B cell (primary cell): ENCODE measurements around the gene ZNF425. TPM values are rescaled to one million over a fixed set of nuclear protein-coding genes. Genes with fewer than 3 reads are reported as not detected.

Experiments used
- ATAC-seq: fragments of 200-7000 bp; cut with Tn5 transposase; one replicate; pipeline ENCODE4 v1.10.0; 2021; ENCODE audit warnings: low read depth, mild to moderate bottlenecking, moderate number of reproducible peaks, moderate library complexity
- CTCF ChIA-PET: fragments of 350-600 bp; sonication (Branson Sonifier 250); formaldehyde crosslinking; loops from one replicate; lab custom pipeline; 2021; ENCODE audit warnings: antibody characterized with exemption, inconsistent platforms; lab: Charles Lee
- POLR2A ChIA-PET: fragments of 350-600 bp; sonication (Branson Sonifier 250); formaldehyde crosslinking; loops from one replicate; lab custom pipeline; 2021; ENCODE audit warnings: antibody characterized with exemption; lab: Charles Lee
- DNase-seq: peaks from one replicate; pipeline ENCODE4 v3.0.0; 2013
- H2AFZ ChIP-seq: 2 replicates; pipeline ENCODE4 v1.6.1; 2012; ENCODE audit warnings: mild to moderate bottlenecking, low read depth, low read length; ENCODE audit not compliant: insufficient read depth, poor library complexity, severe bottlenecking
- H3K27ac ChIP-seq, 2 donors: 1 replicate in 1 of 2; 2 replicates in 1 of 2; pipeline ENCODE4 v1.5.1; 2012 to 2013; ENCODE audit warnings: low read length in 2 of 2, mild to moderate bottlenecking in 2 of 2, moderate library complexity in 1 of 2
- H3K27me3 ChIP-seq, 4 experiments: fragments of 200-600 bp in 1 of 4; sonication (generic) in 1 of 4; replicated peaks in 1 of 4; 1 replicate in 2 of 4; 2 replicates in 2 of 4; pipeline versions ENCODE4 v1.6.1 to v1.7.0; 2013 to 2016; ENCODE audit warnings: low read length in 3 of 4, mild to moderate bottlenecking in 2 of 4, mixed read lengths in 1 of 4, moderate library complexity in 1 of 4; ENCODE audit not compliant: insufficient read depth in 4 of 4, control insufficient read depth in 3 of 4; ENCODE audit errors: control extremely low read depth in 1 of 4
- H3K36me3 ChIP-seq, 2 experiments: replicated peaks in 1 of 2; 1 replicate in 1 of 2; 2 replicates in 1 of 2; pipeline versions ENCODE4 v1.6.1 to v1.7.1; 2013; ENCODE audit warnings: low read length in 1 of 2; ENCODE audit not compliant: insufficient read depth in 2 of 2, control insufficient read depth in 1 of 2; ENCODE audit errors: control extremely low read depth in 1 of 2, extremely low read depth in 1 of 2
- H3K4me1 ChIP-seq, 2 donors: fragments of 200-600 bp in 1 of 2; sonication (generic) in 1 of 2; 1 replicate in 1 of 2; 2 replicates in 1 of 2; pipeline versions ENCODE4 v1.5.1 to v1.6.1; 2013 to 2017; ENCODE audit warnings: low read length in 2 of 2; ENCODE audit not compliant: control insufficient read depth in 2 of 2, insufficient read depth in 2 of 2
- H3K4me2 ChIP-seq: replicated peaks from 2 replicates; pipeline ENCODE3; 2012; ENCODE audit warnings: mild to moderate bottlenecking, low read depth, low read length; ENCODE audit not compliant: poor library complexity, severe bottlenecking
- H3K4me3 ChIP-seq, 5 experiments: fragments of 200-600 bp in 1 of 5; sonication (generic) in 1 of 5; 1 replicate in 3 of 5; 2 replicates in 2 of 5; pipeline versions ENCODE4 v1.5.1 to v1.7.0; 2011 to 2016; ENCODE audit warnings: low read length in 4 of 5, mild to moderate bottlenecking in 4 of 5, low read depth in 2 of 5, control low read depth in 1 of 5, moderate library complexity in 1 of 5; ENCODE audit not compliant: insufficient read depth in 1 of 5; ENCODE audit errors: control extremely low read depth in 1 of 5, extremely low read depth in 1 of 5
- H3K79me2 ChIP-seq: fragments of 200-600 bp; sonication (generic); one replicate; pipeline ENCODE4 v1.6.0; 2016; ENCODE audit warnings: low read length; ENCODE audit not compliant: control insufficient read depth, insufficient read depth
- H3K9ac ChIP-seq: fragments of 200-600 bp; sonication (generic); 2 replicates; pipeline ENCODE4 v1.6.1; 2017; ENCODE audit warnings: mild to moderate bottlenecking, low read length, moderate library complexity
- H3K9me3 ChIP-seq, 3 donors: one replicate each; pipeline versions ENCODE4 v1.6.1 to v1.7.1; 2013; ENCODE audit warnings: low read length in 2 of 3; ENCODE audit not compliant: control insufficient read depth in 2 of 3, insufficient read depth in 1 of 3; ENCODE audit errors: control extremely low read depth in 1 of 3
- H4K20me1 ChIP-seq: 2 replicates; pipeline ENCODE4 v1.6.0; 2012; ENCODE audit warnings: mild to moderate bottlenecking, low read length; ENCODE audit not compliant: insufficient read depth, control insufficient read depth, poor library complexity, severe bottlenecking
- H3K27ac Mint-ChIP-seq: one replicate; pipeline ENCODE4 v1.8.0; 2021; ENCODE audit warnings: mixed read lengths
- H3K27me3 Mint-ChIP-seq: one replicate; pipeline ENCODE4 v1.8.0; 2021; ENCODE audit warnings: mixed read lengths
- H3K4me1 Mint-ChIP-seq: one replicate; pipeline ENCODE4 v1.8.0; 2021; ENCODE audit warnings: mixed read lengths
- H3K4me3 Mint-ChIP-seq: one replicate; pipeline ENCODE4 v1.8.0; 2021; ENCODE audit warnings: mixed read lengths
- H3K9me3 Mint-ChIP-seq: one replicate; pipeline ENCODE4 v1.8.0; 2022; ENCODE audit warnings: mixed read lengths; ENCODE audit not compliant: insufficient read depth
- EZH2 ChIP-seq: IDR thresholded peaks from 2 replicates; pipeline ENCODE4 v1.6.1; 2012; ENCODE audit warnings: borderline replicate concordance, low read depth, mild to moderate bottlenecking, moderate library complexity, low read length; ENCODE audit not compliant: insufficient read depth, poor library complexity, severe bottlenecking
- WGBS: methylation state at CpG from one replicate; pipeline ENCODE4 v1.1.5; 2013; ENCODE audit warnings: missing lambda C conversion rate; ENCODE audit not compliant: insufficient coverage; 5-methylcytosine and 5-hydroxymethylcytosine counted together
- intact Hi-C: fragments of 100-400 bp; cut with micrococcal nuclease; formaldehyde crosslinking; loops from one replicate; pipeline ENCODE4 v1.10.0; 2022
- polyA plus RNA-seq: library from polyadenylated mRNA; depleted of rRNA; stranded (reverse); fragments of >200 nt; gene quantifications from 2 replicates; pipeline ENCODE4 v1.2.3, GENCODE V29; 2012
- total RNA-seq, 2 donors: library from RNA; stranded (reverse); fragments of 120-200 nt in 1 of 2; gene quantifications; 1 replicate in 1 of 2; 2 replicates in 1 of 2; pipeline versions ENCODE4 v1.2.3 to v1.2.4, GENCODE V29; 2013 to 2022
- TF ChIP-seq, protein P1 (sequence below): fragments of 200-600 bp; IDR thresholded peaks from one replicate; pipeline ENCODE4 v1.8.0; 2022; ENCODE audit warnings: antibody characterized with exemption, mild to moderate bottlenecking

ZNF425 gene
- total and polyA plus RNA-seq, 2 donors (not counting 1 experiment from before 2014, with no cell fraction given) = 0.48 to 3.3 TPM

DNA sequence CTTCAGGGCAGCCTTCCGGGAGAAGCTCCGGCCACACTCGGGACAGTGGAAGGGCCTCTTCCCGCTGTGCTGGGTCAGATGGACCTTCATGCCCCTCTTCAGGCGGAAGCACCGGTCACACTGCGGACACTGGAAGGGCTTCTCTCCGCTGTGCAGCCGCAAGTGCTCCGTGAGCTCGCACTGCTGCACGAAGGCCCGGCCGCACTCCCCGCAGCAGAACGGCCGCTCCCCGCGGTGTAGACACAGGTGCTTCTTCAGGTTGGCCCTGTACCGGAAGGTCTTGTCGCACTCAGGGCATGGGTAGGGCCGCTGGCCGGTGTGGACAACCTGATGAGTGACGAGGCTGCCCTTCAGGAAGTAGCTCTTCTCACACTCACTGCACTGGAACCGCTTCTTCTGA is 21.4 kb downstream of the ZNF425 start:
- ChIA-PET CTCF (interaction anchor here (1.0 kb wide), 1 partner anchor 10 kb away, joined by 3 read pairs; no protein-coding TSS in a partner anchor), POLR2A (no interaction called here)
- H3K27me3 ChIP-seq = no peaks in the 10 kb centered on the region
- H3K9me3 ChIP-seq = no peaks in the 10 kb centered on the region
- H4K20me1 ChIP-seq = no peaks in the 10 kb centered on the region
- no peak overlapping the region for H3K4me3 ChIP-seq
- H3K9ac ChIP-seq = no peak overlapping the region
- intact Hi-C loops = no loop called here
- H3K27me3 Mint-ChIP-seq = no peaks in the 10 kb centered on the region
- H2AFZ ChIP-seq = no peak overlapping the region
- no peak overlapping the region for H3K4me2 ChIP-seq
- H3K9me3 Mint-ChIP-seq = no peaks in the 10 kb centered on the region
- H3K27ac Mint-ChIP-seq = no peak overlapping the region
- no peaks in the 10 kb centered on the region for H3K36me3 ChIP-seq
- no peak overlapping the region for H3K27ac ChIP-seq
- TF ChIP-seq, protein P1, sequence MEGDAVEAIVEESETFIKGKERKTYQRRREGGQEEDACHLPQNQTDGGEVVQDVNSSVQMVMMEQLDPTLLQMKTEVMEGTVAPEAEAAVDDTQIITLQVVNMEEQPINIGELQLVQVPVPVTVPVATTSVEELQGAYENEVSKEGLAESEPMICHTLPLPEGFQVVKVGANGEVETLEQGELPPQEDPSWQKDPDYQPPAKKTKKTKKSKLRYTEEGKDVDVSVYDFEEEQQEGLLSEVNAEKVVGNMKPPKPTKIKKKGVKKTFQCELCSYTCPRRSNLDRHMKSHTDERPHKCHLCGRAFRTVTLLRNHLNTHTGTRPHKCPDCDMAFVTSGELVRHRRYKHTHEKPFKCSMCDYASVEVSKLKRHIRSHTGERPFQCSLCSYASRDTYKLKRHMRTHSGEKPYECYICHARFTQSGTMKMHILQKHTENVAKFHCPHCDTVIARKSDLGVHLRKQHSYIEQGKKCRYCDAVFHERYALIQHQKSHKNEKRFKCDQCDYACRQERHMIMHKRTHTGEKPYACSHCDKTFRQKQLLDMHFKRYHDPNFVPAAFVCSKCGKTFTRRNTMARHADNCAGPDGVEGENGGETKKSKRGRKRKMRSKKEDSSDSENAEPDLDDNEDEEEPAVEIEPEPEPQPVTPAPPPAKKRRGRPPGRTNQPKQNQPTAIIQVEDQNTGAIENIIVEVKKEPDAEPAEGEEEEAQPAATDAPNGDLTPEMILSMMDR = no peak
- no peak for TF ChIP-seq EZH2
- no peak for DNase-seq
- no peak overlapping the region for H3K4me3 Mint-ChIP-seq
- ATAC-seq = no peak
- no peaks in the 10 kb centered on the region for H3K79me2 ChIP-seq
- no peaks in the 10 kb centered on the region for H3K4me1 ChIP-seq
- whole genome bisulfite sequencing = over 99% methylated on average over 25 of the region's 25 CpGs
- no peaks in the 10 kb centered on the region for H3K4me1 Mint-ChIP-seq

DNA sequence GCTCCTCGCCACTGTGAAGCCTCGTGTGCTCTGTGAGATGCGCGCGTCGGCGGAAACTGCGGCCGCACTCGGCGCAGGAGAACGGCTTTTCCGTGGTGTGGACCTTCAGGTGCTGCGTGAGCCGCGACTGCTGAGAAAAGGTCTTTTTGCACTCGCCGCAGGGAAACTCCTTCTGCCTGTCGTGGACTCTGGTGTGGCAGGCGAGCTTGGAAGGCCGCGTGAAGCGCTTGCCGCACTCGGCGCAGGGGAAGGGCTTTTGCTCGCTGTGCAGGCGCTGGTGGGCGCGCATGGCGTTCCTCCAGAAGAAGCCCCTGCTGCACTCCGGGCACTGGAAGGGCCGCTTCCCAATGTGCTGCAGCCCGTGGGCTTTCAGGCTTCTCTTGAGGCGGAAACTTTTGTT is 21.9 kb downstream of the ZNF425 start:
- no peaks in the 10 kb centered on the region for H3K9me3 ChIP-seq
- Mint-ChIP-seq H3K4me3 (no peak overlapping the region), H3K27ac (no peak overlapping the region), H3K27me3 (no peaks in the 10 kb centered on the region), H3K9me3 (no peaks in the 10 kb centered on the region), H3K4me1 (no peaks in the 10 kb centered on the region)
- H3K27ac ChIP-seq = no peak overlapping the region
- no peak overlapping the region for H3K4me3 ChIP-seq
- no peaks in the 10 kb centered on the region for H3K4me1 ChIP-seq
- no peak overlapping the region for H3K9ac ChIP-seq
- H3K79me2 ChIP-seq = no peaks in the 10 kb centered on the region
- TF ChIP-seq, protein P1 = no peak
- TF ChIP-seq EZH2 = no peak
- CTCF ChIA-PET = no interaction called here
- WGBS = 98% methylated on average over 35 of the region's 35 CpGs
- H3K36me3 ChIP-seq = no peaks in the 10 kb centered on the region
- DNase-seq (no peak), ATAC-seq (no peak)
- no peaks in the 10 kb centered on the region for H3K27me3 ChIP-seq
- no peaks in the 10 kb centered on the region for H4K20me1 ChIP-seq
- H2AFZ ChIP-seq = no peak overlapping the region
- POLR2A ChIA-PET = no interaction called here
- intact Hi-C loops = no loop called here
- no peak overlapping the region for H3K4me2 ChIP-seq
